RPMI7951 (cell line): Measurements from ENCODE around the gene CLEC16A. TPM values are rescaled to one million over a fixed set of nuclear protein-coding genes. Genes with fewer than 3 reads are reported as not detected.

Experiments
- DNase-seq: peaks from one replicate; pipeline ENCODE4 v3.0.0-alpha.2; 2012; ENCODE audit warnings: low read depth
- total RNA-seq: library from RNA; depleted of rRNA; stranded (reverse); fragments of >200 nt; shearing (Covaris generic); gene quantifications from 2 replicates; pipeline ENCODE4 v1.2.3, GENCODE V29; 2014

Gene CLEC16A
- total RNA-seq, 1 experiment from 2014 or later, result 8.8 TPM

- no peak for DNase-seq
These were observed 117.4 kb downstream of the CLEC16A start for GRCh38 chr16:11061629-11062270.

- DNase-seq, result no peak
These were observed 119.3 kb downstream of the CLEC16A start for GRCh38 chr16:11063448-11064201.

DNA sequence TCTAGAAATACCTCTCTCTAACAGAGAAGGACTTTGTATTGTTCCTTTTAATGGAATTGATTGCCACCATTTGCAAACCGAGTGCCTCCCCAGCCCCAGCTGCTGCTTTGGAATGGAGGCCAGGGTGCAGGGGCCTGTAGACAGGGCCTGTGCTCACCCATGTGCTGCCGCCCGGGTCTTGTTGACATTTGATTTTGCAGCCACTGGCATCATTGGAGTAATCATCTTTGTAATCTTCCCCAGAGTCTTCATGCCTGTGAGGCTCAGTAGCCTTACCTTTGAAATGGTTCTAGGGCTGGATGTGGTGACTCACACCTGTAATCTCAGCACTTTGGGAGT lies 119.8 kb downstream of the CLEC16A start:
- DNase-seq, result no peak

GRCh38 chr16:11064851-11065250 lies 120.5 kb downstream of the CLEC16A start:
- no peak for DNase-seq

DNA sequence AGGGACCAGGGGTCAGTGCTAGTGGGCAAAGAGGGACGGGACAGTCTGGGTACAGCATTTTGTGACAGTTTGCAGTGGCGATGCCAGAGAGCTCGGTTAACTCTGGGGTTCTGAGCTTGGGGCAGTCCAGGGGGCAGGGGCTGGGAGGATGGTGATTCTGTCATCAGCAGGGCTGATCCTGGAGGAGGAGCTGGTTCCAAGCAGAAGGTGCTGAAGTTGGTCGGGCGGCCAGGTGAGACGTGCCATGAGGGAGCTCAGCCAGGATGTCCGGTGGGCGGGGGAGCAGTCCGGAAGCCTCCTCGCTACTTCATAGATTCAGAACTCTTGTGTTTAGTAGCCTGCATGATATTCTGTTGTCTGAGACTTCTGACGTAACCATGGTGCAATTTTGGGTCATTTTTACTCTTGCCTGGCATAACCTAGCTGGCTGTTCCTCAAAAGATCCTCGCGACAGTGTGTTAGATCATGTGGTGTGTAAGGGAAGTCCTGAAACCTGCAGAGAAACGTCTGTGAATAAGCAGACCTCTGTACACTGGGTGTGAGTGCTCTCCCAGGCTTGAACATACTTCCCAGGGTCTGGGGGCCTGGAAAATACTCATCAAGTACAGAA lies 122.0 kb downstream of the CLEC16A start:
- no peak for DNase-seq

DNA sequence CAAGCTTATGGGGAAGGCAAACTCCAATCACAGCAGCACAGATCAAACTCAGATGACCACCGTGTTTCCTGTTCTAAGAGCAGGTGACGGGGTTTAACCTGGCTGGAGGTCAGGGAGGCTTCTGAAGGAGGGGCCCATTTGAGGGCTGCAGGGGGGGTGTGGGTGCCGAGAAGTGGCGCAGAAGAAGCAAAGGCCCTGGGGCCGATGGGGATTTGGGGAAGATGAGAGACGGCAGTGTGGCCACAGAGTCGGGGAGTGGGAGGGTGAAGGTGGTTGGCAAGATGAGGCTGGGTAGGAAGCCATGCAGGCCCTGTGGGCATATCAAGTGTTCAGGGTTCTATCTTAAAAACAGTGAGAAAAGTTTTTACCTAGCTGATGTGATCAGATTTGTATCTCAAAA lies 122.9 kb downstream of the CLEC16A start:
- DNase-seq, result no peak

- no peak for DNase-seq
These were observed 123.4 kb downstream of the CLEC16A start for GRCh38 chr16:11067697-11068141.

GRCh38 chr16:11071829-11072228 lies 127.5 kb downstream of the CLEC16A start:
- DNase-seq, result no peak

DNA sequence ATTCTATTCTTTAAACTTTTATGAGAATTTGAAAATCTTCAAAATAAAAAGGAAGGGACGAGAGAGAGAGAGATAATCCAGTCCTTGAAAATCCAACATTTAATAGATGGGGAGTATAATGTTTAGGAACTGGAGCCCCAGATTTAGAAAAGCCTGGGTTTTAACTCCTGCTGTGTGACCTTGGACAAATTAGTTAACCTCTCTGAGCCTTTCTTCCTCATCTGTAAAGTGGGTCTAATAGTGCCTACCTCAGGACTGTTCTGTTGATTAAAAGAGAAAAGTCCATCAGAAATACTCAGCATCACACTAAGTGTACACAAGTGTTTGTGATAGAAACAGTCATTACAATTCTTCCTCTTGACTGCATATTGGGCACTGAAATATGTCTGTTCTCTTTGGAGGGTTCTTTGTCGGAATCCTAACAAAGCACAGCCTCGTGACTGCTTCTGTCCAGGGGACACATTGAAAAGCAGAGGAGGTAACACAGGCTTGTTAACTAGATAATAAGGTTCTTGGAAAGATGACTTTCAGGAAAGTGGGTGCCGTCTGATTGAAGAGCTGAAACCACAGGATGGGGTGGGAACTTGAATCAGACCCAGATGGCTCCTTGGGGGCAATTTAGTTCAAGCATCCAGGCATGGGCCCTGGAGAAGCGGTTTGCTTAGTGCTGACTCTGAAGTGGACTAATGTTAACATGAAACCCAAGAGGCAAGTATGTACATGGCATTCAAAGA lies 128.2 kb downstream of the CLEC16A start:
- peak; percentile 84 for DNase-seq

- no peak for DNase-seq
These were observed 129.1 kb downstream of the CLEC16A start for GRCh38 chr16:11073407-11073999.

DNA sequence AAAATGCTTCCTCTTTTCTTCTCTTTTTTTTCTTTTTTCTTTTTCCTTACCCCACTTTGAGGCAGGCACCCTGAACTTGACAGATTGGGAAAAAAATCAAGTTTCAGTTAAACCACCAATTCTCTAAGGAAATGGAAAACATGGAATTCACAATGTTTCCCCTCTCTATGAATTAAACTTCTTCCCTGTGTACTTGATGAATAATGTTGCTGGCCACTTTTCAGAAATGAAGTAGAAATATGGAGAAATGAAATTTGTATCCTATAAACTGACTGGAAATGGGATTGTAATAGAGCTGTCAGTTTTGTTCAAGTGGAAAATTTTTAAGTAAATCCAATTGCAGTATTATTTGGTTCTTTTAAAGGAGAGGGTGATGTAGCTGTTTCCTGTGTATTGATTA lies 129.8 kb downstream of the CLEC16A start:
- DNase-seq, result no peak

DNA sequence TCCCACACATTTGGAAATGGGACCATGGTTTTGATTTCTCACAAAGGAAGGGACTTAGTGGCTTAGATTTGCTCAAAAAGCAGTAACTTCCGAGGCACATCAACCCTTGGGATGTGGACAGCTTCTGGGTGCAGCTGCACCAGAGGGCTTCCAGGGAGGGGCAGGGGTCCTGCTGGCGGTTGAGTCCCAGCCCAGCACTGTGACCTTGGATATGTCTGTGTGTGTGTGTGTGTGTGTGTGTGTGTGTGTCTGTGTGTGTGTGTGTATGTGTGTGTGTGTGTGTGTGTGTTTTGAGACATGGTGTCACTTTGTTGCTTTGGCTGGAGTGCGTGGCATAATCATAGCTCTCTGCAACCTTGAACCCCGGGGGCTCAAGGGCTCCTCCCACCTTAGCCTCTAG lies 130.8 kb downstream of the CLEC16A start:
- no peak for DNase-seq

GRCh38 chr16:11076259-11077018 lies 132.1 kb downstream of the CLEC16A start:
- DNase-seq, result no peak

GRCh38 chr16:11078812-11079459 lies 134.6 kb downstream of the CLEC16A start:
- DNase-seq, result peak; percentile 93

DNA sequence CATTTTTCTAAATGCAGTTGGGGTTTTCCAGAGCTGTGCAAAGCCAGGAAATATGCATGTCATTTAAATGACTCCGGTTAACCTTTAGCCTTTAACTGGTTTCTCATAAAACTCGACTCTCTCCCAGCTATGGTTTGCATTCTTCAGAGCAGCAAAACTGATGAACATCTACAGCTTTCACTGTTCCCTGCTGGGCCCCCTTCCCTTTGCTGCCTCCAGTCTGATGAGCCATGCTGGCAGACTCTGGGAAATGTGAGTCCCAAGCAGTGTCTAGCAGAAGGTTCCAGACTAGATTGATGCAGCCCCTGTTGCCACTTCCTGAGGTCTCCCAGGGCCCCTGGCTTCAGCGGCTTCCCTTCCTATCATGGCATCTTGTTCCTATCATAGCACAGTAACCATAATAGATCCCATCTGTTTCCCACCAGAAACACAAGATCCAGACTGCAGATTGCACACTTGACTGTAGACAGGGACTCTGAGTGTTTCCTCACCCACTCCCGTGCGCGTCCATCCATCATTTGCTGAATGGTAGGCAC lies 135.4 kb downstream of the CLEC16A start:
- peak; percentile 97 for DNase-seq

- DNase-seq, result no peak
These were observed 136.1 kb downstream of the CLEC16A start for GRCh38 chr16:11080327-11080967.

- no peak for DNase-seq
These were observed 136.8 kb downstream of the CLEC16A start for GRCh38 chr16:11080999-11081630.

GRCh38 chr16:11082108-11082859 lies 137.9 kb downstream of the CLEC16A start:
- no peak for DNase-seq
